Activated CD8-positive, alpha-beta memory T cell treated with anti-CD3 and anti-CD28 coated beads for 48 hours (primary cell): ENCODE results near the gene ZIC5.

Experiments
- DNase-seq, 3 experiments: peaks; one replicate each; pipeline ENCODE4 v3.0.0-alpha.2; 2020; ENCODE audit warnings: low read depth in 2 of 3, low spot score in 2 of 3

ZIC5 gene

GRCh38 chr13:99971576-99972189, at the start of gene ZIC5:
Gene ZIC5 (minus strand): TSS chr13:99971767. CDS start chr13:99971603, 164 bp downstream.
- no peak for DNase-seq

GRCh38 chr13:100019780-100020356, 48.3 kb upstream of the ZIC5 start:
- no peak for DNase-seq

GRCh38 chr13:100014621-100015020, 43.1 kb upstream of the ZIC5 start:
- DNase-seq: no peak

GRCh38 chr13:99998261-99998660, 26.7 kb upstream of the ZIC5 start:
- DNase-seq: no peak

- no peak for DNase-seq
Observed at GRCh38 chr13:99997702-99998214, 26.2 kb upstream of the ZIC5 start.

GRCh38 chr13:99996381-99996973, 24.9 kb upstream of the ZIC5 start:
- no peak for DNase-seq

- no peak for DNase-seq
Observed at GRCh38 chr13:99995589-99996380, 24.2 kb upstream of the ZIC5 start.

GRCh38 chr13:99995104-99995588, 23.6 kb upstream of the ZIC5 start:
- no peak for DNase-seq

- DNase-seq: no peak
Observed at GRCh38 chr13:99994638-99995020, 23.1 kb upstream of the ZIC5 start.

GRCh38 chr13:99993660-99994637, 22.4 kb upstream of the ZIC5 start:
- no peak for DNase-seq

GRCh38 chr13:99992949-99993351, 21.4 kb upstream of the ZIC5 start:
- no peak for DNase-seq

GRCh38 chr13:99991828-99992775, 20.5 kb upstream of the ZIC5 start:
- no peak for DNase-seq

- no peak for DNase-seq
Observed at GRCh38 chr13:99991013-99991827, 19.7 kb upstream of the ZIC5 start.

GRCh38 chr13:99990126-99990977, 18.8 kb upstream of the ZIC5 start:
- no peak for DNase-seq

- DNase-seq: no peak
Observed at GRCh38 chr13:99989276-99990125, 17.9 kb upstream of the ZIC5 start.

- DNase-seq: no peak
Observed at GRCh38 chr13:99988529-99989275, 17.1 kb upstream of the ZIC5 start.
